Pancreas (tissue), 10 donors: ENCODE data around the gene PEDS1. TPM values are rescaled to one million over a fixed set of nuclear protein-coding genes. Genes with fewer than 3 reads are reported as not detected.

Source experiments
- ATAC-seq, 4 donors: fragments of 200-7000 bp; cut with Tn5 transposase; one replicate each; pipeline versions ENCODE4 v1.8.0 to v1.9.1; 2020; ENCODE audit warnings: mild to moderate bottlenecking in 4 of 4, moderate library complexity in 4 of 4
- DNase-seq, 6 donors: peaks; one replicate each; pipeline ENCODE4 v3.0.0-alpha.2; 2020
- FAIRE-seq: peaks from 2 replicates; lab custom pipeline; 2012; peaks lifted over from hg19 to GRCh38; lab: Jason Lieb, UNC
- H3K27ac ChIP-seq, 4 donors: fragments of 200-600 bp; sonication (generic); 1 replicate in 3 of 4; 2 replicates in 1 of 4; pipeline versions ENCODE4 v1.5.0 to v1.8.0; 2020
- H3K27me3 ChIP-seq, 4 donors: fragments of 200-600 bp; one replicate each; pipeline ENCODE4 v1.8.0; 2021
- H3K36me3 ChIP-seq, 3 donors: fragments of 200-600 bp; sonication (generic) in 1 of 3; one replicate each; pipeline versions ENCODE4 v1.5.0 to v1.8.0; 2020 to 2021
- H3K4me1 ChIP-seq, 3 donors: fragments of 200-600 bp; one replicate each; pipeline ENCODE4 v1.8.0; 2021
- H3K4me3 ChIP-seq, 4 donors: fragments of 200-600 bp; sonication (generic) in 2 of 4; one replicate each; pipeline versions ENCODE4 v1.5.0 to v1.8.0; 2020 to 2021
- H3K9me3 ChIP-seq, 4 donors: fragments of 200-600 bp; one replicate each; pipeline ENCODE4 v1.8.0; 2021
- WGBS, 2 donors: extraction: QIAGEN DNeasy Blood & Tissue Kit; methylation state at CpG; one replicate each; pipeline ENCODE4 v1.1.7; 2013; 5-methylcytosine and 5-hydroxymethylcytosine counted together
- intact Hi-C, 3 donors: fragments of 100-400 bp; cut with DNase I; formaldehyde crosslinking; loops; one replicate each; pipeline versions ENCODE4 v1.11.1 to v1.14.2; 2022
- polyA plus RNA-seq, 2 donors: library from polyadenylated mRNA; stranded (reverse); fragments of 200-250 nt; gene quantifications; one replicate each; pipeline ENCODE4 v1.2.3, GENCODE V29; 2013
- total RNA-seq, 6 donors: library from RNA; stranded (reverse); fragmentation: NEBNext Ultra II Directional in 4 of 6; extraction: Animal tissue kit (Norgen Biotek cat#: 25700) in 4 of 6; gene quantifications; one replicate each; pipeline versions ENCODE4 v1.2.1 to v1.2.4, GENCODE V29; 2021 to 2023
- TF ChIP-seq, protein P1 (sequence below), 4 donors: fragments of 200-600 bp; sonication (generic) in 3 of 4; IDR thresholded peaks; one replicate each; pipeline versions ENCODE4 v1.5.0 to v1.8.0; 2021; ENCODE audit warnings: antibody characterized with exemption in 4 of 4
- donor health status: healthy with polysubstance abuse.
- donor health status: DM: no; HTN: no; CAD: no; lungs with moderate emphysema.
- donor health status: DM: no; HTN: no; CAD: no.
- donor health status: control.
- donor health status: control.
- donor health status: Bipolar disorder and iron deficiency.
- donor health status: DM: yes; HTN: yes; CAD: no.
- donor health status: DM: no; HTN: no; CAD: no.
- donor health status: DM: no; HTN: no; CAD: no.
- donor health status: DM: yes; HTN: yes; CAD: no.

PEDS1 gene
- total and polyA plus RNA-seq, 8 donors: 3.5 to 11.0 (median 6.4) TPM

DNA sequence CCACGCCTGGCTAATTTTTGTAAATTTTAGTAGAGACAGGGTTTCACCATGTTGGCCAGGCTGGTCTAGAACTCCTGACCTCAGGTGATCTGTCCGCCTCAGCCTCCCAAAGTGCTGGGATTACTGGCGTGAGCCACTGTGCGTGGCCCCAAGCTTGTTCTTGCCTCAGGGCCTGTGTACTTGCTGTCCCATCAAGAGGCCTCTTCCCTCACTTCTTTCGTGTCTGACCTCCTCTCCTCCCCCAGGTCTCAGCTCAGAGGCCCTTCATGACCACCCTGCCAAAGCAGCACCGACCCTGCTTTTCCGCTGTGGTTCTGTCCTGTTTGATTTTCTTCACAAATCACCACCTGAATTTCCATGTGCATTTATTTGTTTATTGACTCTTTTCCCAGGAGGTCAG lies 30.1 kb downstream of the PEDS1 start:
- H3K4me3 ChIP-seq: no peak overlapping the region
- H3K9me3 ChIP-seq: no peaks in the 10 kb centered on the region
- H3K27me3 ChIP-seq: no peaks in the 10 kb centered on the region
- intact Hi-C loops: loop anchor here in 1 of 3 donors (5.0 kb wide), 1 partner anchor 44 kb away; no protein-coding TSS in a partner anchor
- DNase-seq: no peak
- no peak for FAIRE-seq
- no peak overlapping the region for H3K27ac ChIP-seq
- 88 to 95% methylated on average over 7 of the region's 7 CpGs for WGBS, 2 donors
- H3K36me3 ChIP-seq: peaks cover 0 to 16% (median 0%) of the 10 kb centered on the region in 3 donors
- peaks cover 0 to 11% (median 10%) of the 10 kb centered on the region in 3 donors for H3K4me1 ChIP-seq
- no peak for ATAC-seq
- TF ChIP-seq, protein P1, sequence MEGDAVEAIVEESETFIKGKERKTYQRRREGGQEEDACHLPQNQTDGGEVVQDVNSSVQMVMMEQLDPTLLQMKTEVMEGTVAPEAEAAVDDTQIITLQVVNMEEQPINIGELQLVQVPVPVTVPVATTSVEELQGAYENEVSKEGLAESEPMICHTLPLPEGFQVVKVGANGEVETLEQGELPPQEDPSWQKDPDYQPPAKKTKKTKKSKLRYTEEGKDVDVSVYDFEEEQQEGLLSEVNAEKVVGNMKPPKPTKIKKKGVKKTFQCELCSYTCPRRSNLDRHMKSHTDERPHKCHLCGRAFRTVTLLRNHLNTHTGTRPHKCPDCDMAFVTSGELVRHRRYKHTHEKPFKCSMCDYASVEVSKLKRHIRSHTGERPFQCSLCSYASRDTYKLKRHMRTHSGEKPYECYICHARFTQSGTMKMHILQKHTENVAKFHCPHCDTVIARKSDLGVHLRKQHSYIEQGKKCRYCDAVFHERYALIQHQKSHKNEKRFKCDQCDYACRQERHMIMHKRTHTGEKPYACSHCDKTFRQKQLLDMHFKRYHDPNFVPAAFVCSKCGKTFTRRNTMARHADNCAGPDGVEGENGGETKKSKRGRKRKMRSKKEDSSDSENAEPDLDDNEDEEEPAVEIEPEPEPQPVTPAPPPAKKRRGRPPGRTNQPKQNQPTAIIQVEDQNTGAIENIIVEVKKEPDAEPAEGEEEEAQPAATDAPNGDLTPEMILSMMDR (IDR thresholded peaks at IDR 0.05): no peak

DNA sequence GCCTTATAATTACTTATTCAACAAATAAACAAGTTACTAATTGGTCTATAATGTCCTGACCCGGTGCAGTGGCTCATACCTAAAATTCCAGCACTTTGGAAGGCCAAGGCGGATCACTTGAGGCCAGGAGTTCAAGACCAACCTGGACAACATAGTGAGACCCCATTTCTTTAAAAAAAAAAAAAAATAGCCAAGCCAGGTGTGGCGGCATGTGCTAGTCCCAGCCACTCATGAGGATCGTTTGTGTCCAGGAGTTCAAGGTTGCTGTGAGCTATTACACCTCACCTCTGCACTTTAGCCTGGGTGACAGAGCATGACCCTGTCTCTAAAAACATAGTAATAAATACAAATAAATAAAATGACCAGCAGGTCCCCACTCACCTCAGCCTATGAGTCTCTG lies 30.8 kb downstream of the PEDS1 start:
- Histone ChIP-seq H3K4me1 (peaks cover 0 to 11% (median 10%) of the 10 kb centered on the region in 3 donors), H3K9me3 (no peaks in the 10 kb centered on the region), H3K4me3 (no peak overlapping the region), H3K36me3 (peaks cover 0 to 10% (median 0%) of the 10 kb centered on the region in 3 donors), H3K27me3 (no peaks in the 10 kb centered on the region), H3K27ac (no peak overlapping the region)
- ATAC-seq: no peak
- intact Hi-C loops: loop anchor here in 1 of 3 donors (5.0 kb wide), 1 partner anchor 45 kb away; no protein-coding TSS in a partner anchor
- TF ChIP-seq, protein P1 (IDR thresholded peaks at IDR 0.05): no peak
- WGBS, 2 donors: 86 to 87% methylated on average over 4 of the region's 4 CpGs
- no peak for DNase-seq
- no peak for FAIRE-seq

GRCh38 chr20:50121858-50122271 lies 31.7 kb downstream of the PEDS1 start:
- Histone ChIP-seq H3K36me3 (peaks cover 0 to 6% (median 0%) of the 10 kb centered on the region in 3 donors), H3K27ac (no peak overlapping the region), H3K4me1 (peaks cover 0 to 11% (median 8%) of the 10 kb centered on the region in 3 donors), H3K27me3 (no peaks in the 10 kb centered on the region), H3K9me3 (no peaks in the 10 kb centered on the region), H3K4me3 (no peak overlapping the region)
- 87% methylated on average over 4 of the region's 4 CpGs for WGBS, 2 donors
- TF ChIP-seq, protein P1 (IDR thresholded peaks at IDR 0.05): no peak
- no peak for FAIRE-seq
- intact Hi-C loops: loop anchor here in 1 of 3 donors (5.0 kb wide), 1 partner anchor 45 kb away; no protein-coding TSS in a partner anchor
- no peak for ATAC-seq
- DNase-seq: no peak

GRCh38 chr20:50120935-50121693 lies 32.4 kb downstream of the PEDS1 start:
- Histone ChIP-seq H3K27me3 (no peaks in the 10 kb centered on the region), H3K36me3 (peaks cover 0 to 6% (median 0%) of the 10 kb centered on the region in 3 donors), H3K9me3 (no peaks in the 10 kb centered on the region), H3K27ac (no peak overlapping the region), H3K4me3 (no peak overlapping the region), H3K4me1 (peaks cover 0 to 7% (median 3%) of the 10 kb centered on the region in 3 donors)
- FAIRE-seq (no peak), DNase-seq (peak; percentile 66 to 85 (median 70)), ATAC-seq (peak; percentile 77 to 91 (median 90))
- WGBS, 2 donors: 17 to 18% methylated on average over 9 of the region's 9 CpGs
- TF ChIP-seq, protein P1 (IDR thresholded peaks at IDR 0.05): peak; percentile 73 to 88 (median 86)
- intact Hi-C loops: loop anchor here in 1 of 3 donors (5.0 kb wide), 1 partner anchor 46 kb away; no protein-coding TSS in a partner anchor
